Measurements from ENCODE around the gene PRTFDC1.

The PRTFDC1 gene

GRCh38 chr10:24982319-24983112, 30.1 kb upstream of the PRTFDC1 start:
- no peak overlapping the region for H4K5ac ChIP-seq (ENCODE audit: low read length)
- no CpG with 5 or more reads among the region's 1 CpG for WGBS (ENCODE audit: extremely low coverage, insufficient coverage, low lambda C conversion rate)
- no peak overlapping the region for H2BK15ac ChIP-seq (replicated peaks; ENCODE audit: low read depth)
- H2BK5ac ChIP-seq (ENCODE audit: low read length) = no peak overlapping the region
- H3K79me2 ChIP-seq (ENCODE audit: control insufficient read depth, insufficient read depth, low read length) = no peaks in the 10 kb centered on the region
- H3K9ac ChIP-seq (ENCODE audit: low read length) = no peak overlapping the region
- H3K36me3 ChIP-seq (ENCODE audit: control insufficient read depth, insufficient read depth, low read length) = no peaks in the 10 kb centered on the region
- no peak overlapping the region for H3K56ac ChIP-seq (ENCODE audit: low read length)
- no peaks in the 10 kb centered on the region for H3K79me1 ChIP-seq (ENCODE audit: low read length)
- no peaks in the 10 kb centered on the region for H3K4me1 ChIP-seq (ENCODE audit: control insufficient read depth, low read depth, low read length)
- no peak overlapping the region for H3K18ac ChIP-seq (ENCODE audit: low read length)
- H3K4ac ChIP-seq (ENCODE audit: low read depth, low read length) = no peak overlapping the region
- H3K4me2 ChIP-seq (ENCODE audit: low read length) = no peak overlapping the region
- no peak overlapping the region for H4K8ac ChIP-seq (ENCODE audit: low read depth, low read length)
- H3K4me3 ChIP-seq (ENCODE audit: low read length) = no peak overlapping the region
- H2AK5ac ChIP-seq (ENCODE audit: low read length) = no peak overlapping the region
- H2BK120ac ChIP-seq (ENCODE audit: low read depth, low read length) = no peak overlapping the region
- H3K27me3 ChIP-seq (ENCODE audit: insufficient read depth, low read length, poor library complexity) = no peaks in the 10 kb centered on the region
- H3K27ac ChIP-seq (ENCODE audit: low read depth, low read length) = no peak overlapping the region
- no peak overlapping the region for H3K23ac ChIP-seq (ENCODE audit: low read length)
- DNase-seq = no peak

GRCh38 chr10:24981161-24981710, 28.8 kb upstream of the PRTFDC1 start:
- Histone ChIP-seq H3K4me1 (ENCODE audit: control insufficient read depth, low read depth, low read length) (no peaks in the 10 kb centered on the region), H3K56ac (ENCODE audit: low read length) (no peak overlapping the region), H3K27ac (ENCODE audit: low read depth, low read length) (no peak overlapping the region), H3K18ac (ENCODE audit: low read length) (no peak overlapping the region), H3K4ac (ENCODE audit: low read depth, low read length) (no peak overlapping the region), H4K8ac (ENCODE audit: low read depth, low read length) (no peak overlapping the region), H3K23ac (ENCODE audit: low read length) (no peak overlapping the region), H2BK5ac (ENCODE audit: low read length) (no peak overlapping the region), H3K4me2 (ENCODE audit: low read length) (no peak overlapping the region), H3K27me3 (ENCODE audit: insufficient read depth, low read length, poor library complexity) (no peaks in the 10 kb centered on the region), H3K79me1 (ENCODE audit: low read length) (no peaks in the 10 kb centered on the region), H3K9ac (ENCODE audit: low read length) (no peak overlapping the region), H2BK15ac (replicated peaks; ENCODE audit: low read depth) (no peak overlapping the region), H2AK5ac (ENCODE audit: low read length) (no peak overlapping the region), H3K4me3 (ENCODE audit: low read length) (no peak overlapping the region), H2BK120ac (ENCODE audit: low read depth, low read length) (no peak overlapping the region), H4K5ac (ENCODE audit: low read length) (no peak overlapping the region), H3K79me2 (ENCODE audit: control insufficient read depth, insufficient read depth, low read length) (no peaks in the 10 kb centered on the region), H3K36me3 (ENCODE audit: control insufficient read depth, insufficient read depth, low read length) (no peaks in the 10 kb centered on the region)
- WGBS (ENCODE audit: extremely low coverage, insufficient coverage, low lambda C conversion rate) = no CpG with 5 or more reads among the region's 5 CpGs
- DNase-seq = no peak

- Histone ChIP-seq H4K5ac (ENCODE audit: low read length) (no peak overlapping the region), H3K18ac (ENCODE audit: low read length) (no peak overlapping the region), H3K23ac (ENCODE audit: low read length) (no peak overlapping the region), H3K4me1 (ENCODE audit: control insufficient read depth, low read depth, low read length) (no peaks in the 10 kb centered on the region), H3K79me1 (ENCODE audit: low read length) (no peaks in the 10 kb centered on the region), H4K8ac (ENCODE audit: low read depth, low read length) (no peak overlapping the region), H3K9ac (ENCODE audit: low read length) (no peak overlapping the region), H3K4ac (ENCODE audit: low read depth, low read length) (no peak overlapping the region), H2AK5ac (ENCODE audit: low read length) (no peak overlapping the region), H3K27me3 (ENCODE audit: insufficient read depth, low read length, poor library complexity) (no peaks in the 10 kb centered on the region), H3K4me2 (ENCODE audit: low read length) (no peak overlapping the region), H3K27ac (ENCODE audit: low read depth, low read length) (no peak overlapping the region), H2BK120ac (ENCODE audit: low read depth, low read length) (no peak overlapping the region), H3K36me3 (ENCODE audit: control insufficient read depth, insufficient read depth, low read length) (no peaks in the 10 kb centered on the region), H3K79me2 (ENCODE audit: control insufficient read depth, insufficient read depth, low read length) (no peaks in the 10 kb centered on the region), H2BK5ac (ENCODE audit: low read length) (no peak overlapping the region), H3K56ac (ENCODE audit: low read length) (no peak overlapping the region), H3K4me3 (ENCODE audit: low read length) (no peak overlapping the region), H2BK15ac (replicated peaks; ENCODE audit: low read depth) (no peak overlapping the region)
- no peak for DNase-seq
- no CpG with 5 or more reads among the region's 4 CpGs for WGBS (ENCODE audit: extremely low coverage, insufficient coverage, low lambda C conversion rate)
Measured at GRCh38 chr10:24979685-24980084, 27.3 kb upstream of the PRTFDC1 start.

GRCh38 chr10:24974976-24975375, 22.6 kb upstream of the PRTFDC1 start:
- no CpG with 5 or more reads among the region's 2 CpGs for WGBS (ENCODE audit: extremely low coverage, insufficient coverage, low lambda C conversion rate)

GRCh38 chr10:24973163-24973562, 20.8 kb upstream of the PRTFDC1 start:
- no CpG with 5 or more reads among the region's 5 CpGs for WGBS (ENCODE audit: extremely low coverage, insufficient coverage, low lambda C conversion rate)

More at GRCh38 chr10:24974976-24975375, 22.6 kb upstream of the PRTFDC1 start:
- no peak overlapping the region for H3K27ac ChIP-seq (ENCODE audit: low read depth, low read length)
- H3K56ac ChIP-seq (ENCODE audit: low read length) = no peak overlapping the region
- no peak overlapping the region for H4K5ac ChIP-seq (ENCODE audit: low read length)
- no peak overlapping the region for H2BK5ac ChIP-seq (ENCODE audit: low read length)
- no peak overlapping the region for H3K23ac ChIP-seq (ENCODE audit: low read length)
- H3K36me3 ChIP-seq (ENCODE audit: control insufficient read depth, insufficient read depth, low read length) = no peaks in the 10 kb centered on the region
- no peak overlapping the region for H4K8ac ChIP-seq (ENCODE audit: low read depth, low read length)
- no peak overlapping the region for H3K9ac ChIP-seq (ENCODE audit: low read length)
- H3K4me3 ChIP-seq (ENCODE audit: low read length) = no peak overlapping the region
- no peak overlapping the region for H2BK15ac ChIP-seq (replicated peaks; ENCODE audit: low read depth)
- no peak overlapping the region for H2AK5ac ChIP-seq (ENCODE audit: low read length)
- no peaks in the 10 kb centered on the region for H3K79me2 ChIP-seq (ENCODE audit: control insufficient read depth, insufficient read depth, low read length)
- H3K27me3 ChIP-seq (ENCODE audit: insufficient read depth, low read length, poor library complexity) = no peaks in the 10 kb centered on the region
- no peak overlapping the region for H3K18ac ChIP-seq (ENCODE audit: low read length)
- DNase-seq = no peak
- no peak overlapping the region for H3K4me2 ChIP-seq (ENCODE audit: low read length)
- H3K79me1 ChIP-seq (ENCODE audit: low read length) = no peaks in the 10 kb centered on the region
- no peak overlapping the region for H2BK120ac ChIP-seq (ENCODE audit: low read depth, low read length)
- H3K4me1 ChIP-seq (ENCODE audit: control insufficient read depth, low read depth, low read length) = no peaks in the 10 kb centered on the region
- H3K4ac ChIP-seq (ENCODE audit: low read depth, low read length) = no peak overlapping the region

GRCh38 chr10:24971374-24971773, 19.0 kb upstream of the PRTFDC1 start:
- no peaks in the 10 kb centered on the region for H3K36me3 ChIP-seq (ENCODE audit: control insufficient read depth, insufficient read depth, low read length)
- H3K79me1 ChIP-seq (ENCODE audit: low read length) = no peaks in the 10 kb centered on the region
- H3K4me2 ChIP-seq (ENCODE audit: low read length) = no peak overlapping the region
- no peak overlapping the region for H3K18ac ChIP-seq (ENCODE audit: low read length)
- no peak overlapping the region for H4K8ac ChIP-seq (ENCODE audit: low read depth, low read length)
- no peak overlapping the region for H4K5ac ChIP-seq (ENCODE audit: low read length)
- H2BK120ac ChIP-seq (ENCODE audit: low read depth, low read length) = no peak overlapping the region
- H3K4me3 ChIP-seq (ENCODE audit: low read length) = no peak overlapping the region
- H3K79me2 ChIP-seq (ENCODE audit: control insufficient read depth, insufficient read depth, low read length) = no peaks in the 10 kb centered on the region
- H2AK5ac ChIP-seq (ENCODE audit: low read length) = no peak overlapping the region
- H3K27me3 ChIP-seq (ENCODE audit: insufficient read depth, low read length, poor library complexity) = no peaks in the 10 kb centered on the region
- no peak overlapping the region for H3K56ac ChIP-seq (ENCODE audit: low read length)
- no peak for DNase-seq
- H3K23ac ChIP-seq (ENCODE audit: low read length) = no peak overlapping the region
- H3K4ac ChIP-seq (ENCODE audit: low read depth, low read length) = no peak overlapping the region
- no peak overlapping the region for H3K27ac ChIP-seq (ENCODE audit: low read depth, low read length)
- no peak overlapping the region for H2BK5ac ChIP-seq (ENCODE audit: low read length)
- no peak overlapping the region for H3K9ac ChIP-seq (ENCODE audit: low read length)
- no peak overlapping the region for H2BK15ac ChIP-seq (replicated peaks; ENCODE audit: low read depth)
- no peaks in the 10 kb centered on the region for H3K4me1 ChIP-seq (ENCODE audit: control insufficient read depth, low read depth, low read length)

More at GRCh38 chr10:24973163-24973562, 20.8 kb upstream of the PRTFDC1 start:
- Histone ChIP-seq H3K4me3 (ENCODE audit: low read length) (no peak overlapping the region), H4K5ac (ENCODE audit: low read length) (no peak overlapping the region), H3K4me2 (ENCODE audit: low read length) (no peak overlapping the region), H3K4ac (ENCODE audit: low read depth, low read length) (no peak overlapping the region), H3K79me1 (ENCODE audit: low read length) (no peaks in the 10 kb centered on the region), H3K4me1 (ENCODE audit: control insufficient read depth, low read depth, low read length) (no peaks in the 10 kb centered on the region), H3K56ac (ENCODE audit: low read length) (no peak overlapping the region), H3K18ac (ENCODE audit: low read length) (no peak overlapping the region), H3K79me2 (ENCODE audit: control insufficient read depth, insufficient read depth, low read length) (no peaks in the 10 kb centered on the region), H2BK5ac (ENCODE audit: low read length) (no peak overlapping the region), H3K27ac (ENCODE audit: low read depth, low read length) (no peak overlapping the region), H2BK15ac (replicated peaks; ENCODE audit: low read depth) (no peak overlapping the region), H3K36me3 (ENCODE audit: control insufficient read depth, insufficient read depth, low read length) (no peaks in the 10 kb centered on the region), H2BK120ac (ENCODE audit: low read depth, low read length) (no peak overlapping the region), H4K8ac (ENCODE audit: low read depth, low read length) (no peak overlapping the region), H2AK5ac (ENCODE audit: low read length) (no peak overlapping the region), H3K23ac (ENCODE audit: low read length) (no peak overlapping the region), H3K27me3 (ENCODE audit: insufficient read depth, low read length, poor library complexity) (no peaks in the 10 kb centered on the region), H3K9ac (ENCODE audit: low read length) (no peak overlapping the region)
- DNase-seq = no peak
